Activated B cell treated with CpG ODN at 0.5 μM for 24 hours (primary cell): ENCODE measurements around the gene AMOT. TPM values are rescaled to one million over a fixed set of nuclear protein-coding genes. Genes with fewer than 3 reads are reported as not detected.

Source experiments
- ATAC-seq: fragments of 200-7000 bp; cut with Tn5 transposase; one replicate; pipeline ENCODE4 v1.10.0; 2021; ENCODE audit warnings: low read depth, mild to moderate bottlenecking, moderate library complexity
- CTCF ChIA-PET: fragments of 350-600 bp; sonication (Branson Sonifier 250); formaldehyde crosslinking; loops from one replicate; lab custom pipeline; 2021; ENCODE audit warnings: antibody characterized with exemption; lab: Charles Lee
- POLR2A ChIA-PET: fragments of 350-600 bp; sonication (Branson Sonifier 250); formaldehyde crosslinking; loops from one replicate; lab custom pipeline; 2021; ENCODE audit warnings: antibody characterized with exemption; lab: Charles Lee
- DNase-seq: peaks from one replicate; pipeline ENCODE4 v3.0.0; 2022
- H3K27ac Mint-ChIP-seq: one replicate; pipeline ENCODE4 v1.8.0; 2020; ENCODE audit warnings: mixed read lengths
- H3K27me3 Mint-ChIP-seq: one replicate; pipeline ENCODE4 v1.8.0; 2021; ENCODE audit warnings: mixed read lengths
- H3K36me3 Mint-ChIP-seq: one replicate; pipeline ENCODE4 v1.8.0; 2021; ENCODE audit warnings: low read depth, mixed read lengths
- H3K4me1 Mint-ChIP-seq: one replicate; pipeline ENCODE4 v1.8.0; 2021; ENCODE audit warnings: mixed read lengths
- H3K4me3 Mint-ChIP-seq: one replicate; pipeline ENCODE4 v1.8.0; 2020; ENCODE audit warnings: mild to moderate bottlenecking, mixed read lengths
- H3K9me3 Mint-ChIP-seq: one replicate; pipeline ENCODE4 v1.8.0; 2020; ENCODE audit warnings: mixed read lengths
- intact Hi-C: fragments of 100-400 bp; cut with micrococcal nuclease; formaldehyde crosslinking; loops from one replicate; pipeline ENCODE4 v1.15.1; 2024
- total RNA-seq: library from RNA; stranded (reverse); gene quantifications from 2 replicates; pipeline ENCODE4 v1.2.3, GENCODE V29; 2022
- TF ChIP-seq, protein P1 (sequence below): fragments of 200-600 bp; IDR thresholded peaks from one replicate; pipeline ENCODE4 v1.8.0; 2022; ENCODE audit warnings: antibody characterized with exemption, mild to moderate bottlenecking

Gene AMOT
- total RNA-seq, 1 donor from 2014 or later = 2.1 TPM

DNA sequence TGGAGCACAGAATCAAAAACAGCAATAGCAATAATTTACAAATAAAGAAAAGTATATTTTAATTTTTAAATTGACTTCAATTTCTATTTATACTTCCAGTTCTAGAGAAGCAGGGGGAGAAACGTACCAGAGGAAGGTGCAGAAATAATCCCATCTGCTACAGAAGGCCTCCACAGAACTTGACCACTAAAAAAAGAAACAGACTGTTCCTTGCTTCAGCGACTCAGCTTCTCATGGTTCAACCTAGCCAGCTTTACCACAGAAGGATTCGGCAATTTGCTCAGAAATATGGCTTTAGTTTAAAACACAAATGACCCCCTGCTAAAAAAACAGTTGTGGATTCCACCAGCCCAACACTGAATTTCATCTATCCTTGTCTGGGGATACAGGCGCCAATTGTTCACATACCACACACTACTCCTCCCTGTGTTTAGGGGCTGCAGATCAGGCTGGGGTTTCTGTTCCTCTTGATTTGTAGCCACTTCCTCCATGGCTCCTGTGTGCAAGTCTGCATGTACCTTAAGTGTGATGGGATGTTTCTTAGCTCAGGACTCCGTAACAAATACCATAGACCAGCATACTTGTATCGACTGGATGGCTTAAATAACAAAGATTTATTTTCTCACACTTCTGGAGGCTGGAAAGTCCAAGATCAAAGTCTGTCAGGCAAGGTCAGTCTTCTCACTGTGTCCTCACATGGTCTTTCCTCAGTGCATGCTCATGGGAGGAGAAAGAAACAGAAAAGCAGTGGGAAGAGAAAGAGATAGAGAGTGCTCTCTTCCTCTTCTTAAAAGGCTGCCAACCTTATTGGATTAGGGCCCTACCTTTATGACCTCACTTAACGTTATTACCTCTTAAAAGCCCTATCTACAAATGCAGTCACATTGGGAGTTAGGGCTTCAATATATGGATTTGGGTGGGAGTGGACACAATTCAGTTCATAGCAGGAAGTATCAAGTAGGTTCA, 79.1 kb downstream of the AMOT start:
- Mint-ChIP-seq H3K27ac (peak overlapping the region; percentile 70), H3K9me3 (no peaks in the 10 kb centered on the region), H3K27me3 (no peaks in the 10 kb centered on the region), H3K4me1 (peaks cover 19% of the 10 kb centered on the region), H3K36me3 (no peaks in the 10 kb centered on the region), H3K4me3 (peak overlapping the region; percentile 38)
- ChIA-PET POLR2A (no interaction called here), CTCF (no interaction called here)
- TF ChIP-seq, protein P1, sequence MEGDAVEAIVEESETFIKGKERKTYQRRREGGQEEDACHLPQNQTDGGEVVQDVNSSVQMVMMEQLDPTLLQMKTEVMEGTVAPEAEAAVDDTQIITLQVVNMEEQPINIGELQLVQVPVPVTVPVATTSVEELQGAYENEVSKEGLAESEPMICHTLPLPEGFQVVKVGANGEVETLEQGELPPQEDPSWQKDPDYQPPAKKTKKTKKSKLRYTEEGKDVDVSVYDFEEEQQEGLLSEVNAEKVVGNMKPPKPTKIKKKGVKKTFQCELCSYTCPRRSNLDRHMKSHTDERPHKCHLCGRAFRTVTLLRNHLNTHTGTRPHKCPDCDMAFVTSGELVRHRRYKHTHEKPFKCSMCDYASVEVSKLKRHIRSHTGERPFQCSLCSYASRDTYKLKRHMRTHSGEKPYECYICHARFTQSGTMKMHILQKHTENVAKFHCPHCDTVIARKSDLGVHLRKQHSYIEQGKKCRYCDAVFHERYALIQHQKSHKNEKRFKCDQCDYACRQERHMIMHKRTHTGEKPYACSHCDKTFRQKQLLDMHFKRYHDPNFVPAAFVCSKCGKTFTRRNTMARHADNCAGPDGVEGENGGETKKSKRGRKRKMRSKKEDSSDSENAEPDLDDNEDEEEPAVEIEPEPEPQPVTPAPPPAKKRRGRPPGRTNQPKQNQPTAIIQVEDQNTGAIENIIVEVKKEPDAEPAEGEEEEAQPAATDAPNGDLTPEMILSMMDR = no peak
- intact Hi-C loops = loop anchor here (1.0 kb wide), 1 partner anchor 80 kb away; no protein-coding TSS in a partner anchor
- peak; percentile 85 for ATAC-seq
- DNase-seq = no peak

DNA sequence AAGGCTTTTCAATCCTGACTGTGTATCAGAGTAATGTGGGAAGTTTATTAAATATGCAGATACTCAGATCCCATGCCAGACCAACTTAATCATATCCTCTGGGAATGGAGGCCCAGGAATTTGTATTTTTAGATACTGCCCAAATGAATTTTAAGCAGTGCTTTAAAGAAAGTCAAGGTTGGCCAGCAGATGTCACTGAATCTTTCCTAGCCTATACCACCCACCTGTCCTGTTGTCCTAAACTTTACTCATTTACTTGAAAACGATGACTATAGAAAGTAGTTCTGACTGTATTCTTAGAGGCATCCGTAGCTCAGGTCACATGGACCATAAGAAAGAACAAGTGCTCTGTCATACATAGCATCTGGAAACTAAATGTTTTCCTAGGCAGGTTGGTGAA, 79.9 kb downstream of the AMOT start:
- H3K4me3 Mint-ChIP-seq = no peak overlapping the region
- H3K27ac Mint-ChIP-seq = no peak overlapping the region
- intact Hi-C loops = loop anchor here (1.0 kb wide), 1 partner anchor 81 kb away; no protein-coding TSS in a partner anchor
- H3K27me3 Mint-ChIP-seq = no peaks in the 10 kb centered on the region
- POLR2A ChIA-PET = no interaction called here
- TF ChIP-seq, protein P1 = no peak
- CTCF ChIA-PET = no interaction called here
- H3K9me3 Mint-ChIP-seq = no peaks in the 10 kb centered on the region
- no peak for ATAC-seq
- no peaks in the 10 kb centered on the region for H3K36me3 Mint-ChIP-seq
- peaks cover 19% of the 10 kb centered on the region for H3K4me1 Mint-ChIP-seq
- DNase-seq = no peak

DNA sequence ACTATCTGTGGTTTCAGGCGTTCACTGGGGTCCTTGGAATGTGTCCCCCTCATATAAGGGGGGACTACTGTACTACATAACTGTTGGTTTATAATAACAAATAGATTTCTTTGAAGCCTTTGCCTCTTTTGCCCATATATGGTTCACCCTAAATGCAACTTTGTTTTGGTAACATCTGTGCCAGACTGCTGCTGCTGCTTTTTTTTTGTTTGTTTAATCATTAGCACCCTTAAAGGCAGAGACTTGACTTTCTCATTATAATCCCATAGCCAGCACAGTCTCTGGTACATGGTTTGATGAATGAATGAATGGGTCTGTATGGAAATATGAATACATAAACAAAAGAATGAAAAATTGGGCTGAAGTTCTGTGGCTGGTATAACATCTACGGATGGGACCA, 80.7 kb downstream of the AMOT start:
- DNase-seq (no peak), ATAC-seq (no peak)
- Mint-ChIP-seq H3K27ac (no peak overlapping the region), H3K4me1 (peaks cover 19% of the 10 kb centered on the region), H3K4me3 (no peak overlapping the region), H3K9me3 (no peaks in the 10 kb centered on the region), H3K36me3 (no peaks in the 10 kb centered on the region), H3K27me3 (no peaks in the 10 kb centered on the region)
- intact Hi-C loops = no loop called here
- ChIA-PET CTCF (no interaction called here), POLR2A (no interaction called here)
- TF ChIP-seq, protein P1 = no peak

DNA sequence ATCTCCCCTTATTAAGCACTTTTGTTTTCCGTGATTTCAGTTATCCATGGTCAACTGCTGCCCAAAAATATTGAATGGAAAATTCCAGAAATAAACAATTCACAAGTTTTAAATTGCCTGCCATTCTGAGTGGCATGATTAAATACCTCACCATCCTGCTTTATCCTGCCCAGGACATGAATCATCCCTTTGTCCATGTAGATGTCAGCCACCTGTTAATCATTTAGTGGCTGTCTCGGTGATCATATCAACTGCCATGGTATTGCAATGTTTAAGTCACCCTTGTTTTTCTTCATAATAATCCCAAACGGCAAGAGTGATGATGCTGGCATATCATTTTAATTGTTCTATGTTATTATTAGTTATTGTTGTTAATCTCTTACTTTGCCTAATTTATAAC, 81.1 kb downstream of the AMOT start:
- Mint-ChIP-seq H3K27ac (no peak overlapping the region), H3K9me3 (no peaks in the 10 kb centered on the region)

DNA sequence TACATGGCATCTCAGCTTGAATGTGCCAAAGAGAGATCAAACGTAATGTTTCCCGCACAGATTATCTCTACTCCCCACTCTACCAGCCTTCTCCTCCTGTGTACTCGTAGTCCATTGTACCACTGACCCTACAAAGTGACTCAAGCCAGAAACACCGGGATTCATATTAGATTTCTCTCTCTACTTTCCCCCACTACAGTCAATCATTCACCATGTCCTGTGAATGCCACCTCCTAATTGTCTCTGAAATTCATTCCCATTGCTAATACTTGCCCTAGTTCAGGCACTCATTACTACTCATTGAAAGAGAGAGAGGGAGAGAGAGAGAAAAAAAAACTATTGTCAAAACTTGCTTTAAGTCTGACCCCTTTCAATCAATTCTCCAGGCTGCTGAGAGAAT, 82.7 kb downstream of the AMOT start:
- Mint-ChIP-seq H3K36me3 (no peaks in the 10 kb centered on the region), H3K27ac (no peak overlapping the region), H3K27me3 (no peaks in the 10 kb centered on the region), H3K4me1 (peaks cover 19% of the 10 kb centered on the region), H3K4me3 (no peak overlapping the region), H3K9me3 (no peaks in the 10 kb centered on the region)
- CTCF ChIA-PET = no interaction called here
- no peak for DNase-seq
- TF ChIP-seq, protein P1 = no peak
- no peak for ATAC-seq
- intact Hi-C loops = no loop called here
- POLR2A ChIA-PET = no interaction called here

More for the DNA sequence above, 81.1 kb downstream of the AMOT start:
- Mint-ChIP-seq H3K36me3 (no peaks in the 10 kb centered on the region), H3K27me3 (no peaks in the 10 kb centered on the region), H3K4me3 (no peak overlapping the region), H3K4me1 (peaks cover 19% of the 10 kb centered on the region)
- intact Hi-C loops = no loop called here
- ChIA-PET CTCF (no interaction called here), POLR2A (no interaction called here)
- DNase-seq = no peak
- TF ChIP-seq, protein P1 = no peak
- ATAC-seq = no peak
